GM10248 (cell line): Measurements from ENCODE around the gene MORN1.

Experiments used
- CTCF ChIA-PET: fragments of 300-600 bp; sonication (Branson Sonifier 250); formaldehyde crosslinking; extraction: SDS; loops from one replicate; lab custom pipeline; 2021; ENCODE audit warnings: antibody characterized with exemption; lab: Yijun Ruan, JAX
- POLR2A ChIA-PET: fragments of 350-650 bp; sonication (Branson Sonifier 250); formaldehyde crosslinking; extraction: SDS; loops from one replicate; lab custom pipeline; 2020; ENCODE audit warnings: antibody characterized with exemption; lab: Yijun Ruan, JAX
- DNase-seq: peaks from one replicate; pipeline ENCODE4 v3.0.0; 2012; ENCODE audit errors: extremely low spot score
- TF ChIP-seq, protein P1 (sequence below): IDR thresholded peaks from 2 replicates; pipeline ENCODE4 v1.5.1; 2012; ENCODE audit warnings: mild to moderate bottlenecking, low read depth; ENCODE audit errors: extremely low read depth, missing control alignments, control extremely low read depth

Gene MORN1

DNA sequence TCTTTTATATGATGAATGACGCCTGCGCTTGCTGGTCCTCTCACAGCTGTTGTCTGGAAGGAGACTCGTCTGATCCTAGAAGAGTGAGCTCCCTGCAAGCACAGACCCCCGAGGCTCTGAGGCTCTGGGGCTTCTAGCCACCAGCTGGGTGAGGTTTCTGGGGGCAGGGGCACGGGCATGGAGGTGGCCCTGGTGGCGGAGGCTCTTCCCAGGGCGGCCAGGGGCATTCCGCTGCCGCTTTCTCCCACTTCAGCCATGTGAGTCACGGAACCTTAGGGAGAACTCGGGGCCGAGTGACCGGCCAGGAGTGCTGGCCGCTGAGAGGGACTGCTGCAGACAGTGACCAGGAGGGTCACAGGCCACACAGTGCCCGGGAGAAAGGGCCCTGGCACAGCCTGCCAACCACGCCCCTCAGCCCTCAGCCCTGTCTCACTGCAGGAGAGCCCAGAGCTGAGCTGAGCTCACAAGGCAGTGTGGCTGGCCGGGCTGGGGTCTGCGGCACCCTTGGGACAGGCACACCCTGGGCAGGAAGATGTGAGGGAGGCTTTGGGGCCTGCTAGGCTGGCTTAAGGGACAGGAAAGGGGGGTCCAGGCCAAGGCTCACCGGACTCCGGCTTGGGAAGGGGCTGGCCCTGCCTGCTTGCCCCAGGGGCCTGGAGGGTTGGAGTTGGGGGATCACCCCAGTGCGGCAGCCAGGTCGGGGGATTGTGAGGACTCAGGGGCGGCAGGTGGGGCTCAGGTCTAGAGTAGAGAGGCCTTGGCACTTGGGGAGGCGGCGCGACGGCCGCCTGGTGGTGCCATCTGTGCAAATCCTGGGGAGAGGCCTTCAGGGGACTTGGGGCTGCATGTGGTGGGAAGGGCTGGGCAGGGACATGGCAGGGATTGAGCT is 35.7 kb downstream of the MORN1 start:
- POLR2A ChIA-PET = no interaction called here
- TF ChIP-seq, protein P1, sequence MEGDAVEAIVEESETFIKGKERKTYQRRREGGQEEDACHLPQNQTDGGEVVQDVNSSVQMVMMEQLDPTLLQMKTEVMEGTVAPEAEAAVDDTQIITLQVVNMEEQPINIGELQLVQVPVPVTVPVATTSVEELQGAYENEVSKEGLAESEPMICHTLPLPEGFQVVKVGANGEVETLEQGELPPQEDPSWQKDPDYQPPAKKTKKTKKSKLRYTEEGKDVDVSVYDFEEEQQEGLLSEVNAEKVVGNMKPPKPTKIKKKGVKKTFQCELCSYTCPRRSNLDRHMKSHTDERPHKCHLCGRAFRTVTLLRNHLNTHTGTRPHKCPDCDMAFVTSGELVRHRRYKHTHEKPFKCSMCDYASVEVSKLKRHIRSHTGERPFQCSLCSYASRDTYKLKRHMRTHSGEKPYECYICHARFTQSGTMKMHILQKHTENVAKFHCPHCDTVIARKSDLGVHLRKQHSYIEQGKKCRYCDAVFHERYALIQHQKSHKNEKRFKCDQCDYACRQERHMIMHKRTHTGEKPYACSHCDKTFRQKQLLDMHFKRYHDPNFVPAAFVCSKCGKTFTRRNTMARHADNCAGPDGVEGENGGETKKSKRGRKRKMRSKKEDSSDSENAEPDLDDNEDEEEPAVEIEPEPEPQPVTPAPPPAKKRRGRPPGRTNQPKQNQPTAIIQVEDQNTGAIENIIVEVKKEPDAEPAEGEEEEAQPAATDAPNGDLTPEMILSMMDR = no peak
- CTCF ChIA-PET = interaction anchor here (1.7 kb wide), 1 partner anchor 161 kb away, joined by 3 read pairs; no protein-coding TSS in a partner anchor
- DNase-seq = no peak

DNA sequence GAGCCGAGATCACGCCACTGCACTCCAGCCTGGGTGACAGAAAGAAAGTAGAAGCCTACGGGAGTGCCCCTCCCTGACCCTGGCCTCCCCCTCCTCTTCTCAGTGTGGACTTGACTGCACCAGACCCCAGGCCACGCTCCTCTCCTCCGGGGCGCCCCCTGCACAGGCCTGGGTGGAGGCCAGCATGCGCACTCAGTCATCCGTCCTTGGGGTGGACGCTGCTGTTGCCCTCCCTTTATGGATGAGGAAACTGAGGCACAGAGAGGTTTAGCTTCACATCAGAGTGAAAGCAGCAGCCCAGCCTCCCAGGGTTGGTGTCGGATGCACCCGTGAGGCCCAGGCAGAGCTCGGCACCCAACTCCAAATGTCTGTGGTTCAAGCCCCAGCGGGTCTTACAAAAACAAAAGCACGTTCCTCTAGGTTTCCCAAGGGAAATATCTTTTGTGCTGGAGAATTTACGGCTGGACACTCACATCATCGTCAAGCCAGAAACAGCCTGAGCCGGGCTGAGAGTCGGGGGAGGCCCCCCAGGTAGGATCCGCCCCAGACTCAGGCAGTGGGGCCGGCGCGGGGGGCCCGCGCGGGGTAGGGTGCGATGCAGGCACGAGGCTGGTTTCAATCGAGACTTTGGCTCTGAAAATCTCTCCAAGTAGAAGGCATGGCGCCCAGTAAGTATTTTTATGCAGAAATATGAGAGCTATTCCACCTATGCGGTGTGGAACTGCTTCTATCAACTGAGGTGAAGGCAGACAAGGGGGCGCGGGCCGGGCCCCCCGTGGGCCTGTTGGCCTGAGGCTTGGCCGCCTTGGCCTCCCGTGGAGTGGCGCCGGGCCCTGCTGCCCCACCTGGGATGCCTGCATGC is 36.6 kb downstream of the MORN1 start:
- CTCF ChIA-PET = interaction anchor here (1.7 kb wide), 1 partner anchor 160 kb away, joined by 3 read pairs; no protein-coding TSS in a partner anchor
- TF ChIP-seq, protein P1 = no peak

DNA sequence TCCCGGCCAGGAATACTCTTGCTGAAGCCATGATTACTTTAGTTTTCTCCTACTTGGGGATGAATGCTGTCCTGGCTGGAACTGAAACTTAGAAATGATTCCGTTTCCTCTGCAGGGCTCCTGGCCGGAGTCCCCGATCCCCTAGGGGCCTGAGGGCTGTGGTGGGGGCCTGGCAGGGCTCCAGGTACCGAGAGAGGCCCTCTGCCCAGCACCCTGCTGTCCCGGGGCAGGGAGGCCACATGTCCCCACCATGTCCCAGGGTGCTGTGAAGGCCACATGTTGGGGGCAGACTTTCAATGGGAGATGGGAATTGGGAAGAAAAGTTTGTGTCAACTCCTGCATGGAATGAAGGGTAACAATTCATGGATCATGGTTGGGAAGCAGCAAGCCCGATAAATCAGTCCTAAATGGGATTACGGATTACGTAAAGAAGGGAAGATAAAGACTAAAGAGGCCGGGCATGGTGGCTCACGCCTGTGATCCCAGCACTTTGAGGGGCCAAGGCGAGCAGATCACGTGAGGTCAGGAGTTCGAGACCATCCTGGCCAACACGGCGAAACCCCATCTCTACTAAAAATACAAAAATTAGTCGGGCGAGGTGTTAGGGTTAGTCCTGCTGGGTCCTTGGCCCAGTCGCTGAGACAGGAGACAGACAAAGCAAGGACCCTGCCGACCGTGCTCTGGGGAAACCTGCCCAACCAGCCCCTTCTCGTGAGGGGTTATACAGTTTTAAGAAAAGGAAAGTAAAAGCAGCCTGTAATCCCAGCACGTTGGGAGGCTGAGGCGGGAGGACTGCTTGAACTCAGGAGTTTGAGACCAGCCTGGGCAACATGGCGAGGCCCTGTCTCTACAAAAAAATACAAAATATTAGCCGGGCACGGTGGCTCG is 37.6 kb downstream of the MORN1 start:
- POLR2A ChIA-PET = interaction anchor here (0.6 kb wide), 1 partner anchor 160 kb away, joined by 6 read pairs; no protein-coding TSS in a partner anchor
- no peak for DNase-seq
- CTCF ChIA-PET = interaction anchor here (1.7 kb wide), 1 partner anchor 159 kb away, joined by 3 read pairs; no protein-coding TSS in a partner anchor
- TF ChIP-seq, protein P1 = no peak

More for the DNA sequence above, 36.6 kb downstream of the MORN1 start:
- DNase-seq = no peak
- POLR2A ChIA-PET = no interaction called here

DNA sequence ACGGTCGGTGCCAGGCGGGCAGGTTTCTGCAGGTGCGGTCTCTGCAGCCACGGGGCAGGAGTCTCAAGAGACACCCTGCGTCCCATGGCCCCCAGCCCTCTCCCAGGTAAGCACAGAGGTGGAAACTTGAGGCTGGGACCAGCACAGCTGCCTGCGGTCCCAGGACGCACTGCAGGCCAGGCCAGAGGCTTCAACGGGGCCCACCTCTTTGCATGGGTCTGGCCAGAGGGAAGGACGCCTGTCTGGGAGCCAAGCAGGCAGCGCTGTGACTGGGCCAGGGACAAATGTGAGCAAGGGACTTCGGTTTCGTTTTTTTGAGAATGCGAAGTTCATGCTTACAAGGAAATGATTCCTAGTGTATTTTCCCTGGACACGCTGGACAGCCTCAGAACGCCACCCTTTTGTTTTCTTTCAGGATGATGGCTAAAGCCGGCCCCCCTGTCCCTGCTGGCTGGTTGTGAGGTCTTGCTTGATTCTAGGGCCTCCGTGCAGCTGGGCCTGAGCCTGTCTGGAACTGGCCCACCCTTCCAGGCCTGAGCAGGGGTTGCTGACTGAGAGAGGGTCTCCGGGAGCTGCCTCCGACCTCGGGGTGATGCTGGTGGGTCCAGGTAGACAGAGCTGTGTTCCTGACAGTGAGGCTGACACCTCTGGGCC is 38.3 kb downstream of the MORN1 start:
- TF ChIP-seq, protein P1 = no peak
- POLR2A ChIA-PET = interaction anchor here (0.6 kb wide), 1 partner anchor 159 kb away, joined by 6 read pairs; no protein-coding TSS in a partner anchor
- no peak for DNase-seq
- CTCF ChIA-PET = no interaction called here

DNA sequence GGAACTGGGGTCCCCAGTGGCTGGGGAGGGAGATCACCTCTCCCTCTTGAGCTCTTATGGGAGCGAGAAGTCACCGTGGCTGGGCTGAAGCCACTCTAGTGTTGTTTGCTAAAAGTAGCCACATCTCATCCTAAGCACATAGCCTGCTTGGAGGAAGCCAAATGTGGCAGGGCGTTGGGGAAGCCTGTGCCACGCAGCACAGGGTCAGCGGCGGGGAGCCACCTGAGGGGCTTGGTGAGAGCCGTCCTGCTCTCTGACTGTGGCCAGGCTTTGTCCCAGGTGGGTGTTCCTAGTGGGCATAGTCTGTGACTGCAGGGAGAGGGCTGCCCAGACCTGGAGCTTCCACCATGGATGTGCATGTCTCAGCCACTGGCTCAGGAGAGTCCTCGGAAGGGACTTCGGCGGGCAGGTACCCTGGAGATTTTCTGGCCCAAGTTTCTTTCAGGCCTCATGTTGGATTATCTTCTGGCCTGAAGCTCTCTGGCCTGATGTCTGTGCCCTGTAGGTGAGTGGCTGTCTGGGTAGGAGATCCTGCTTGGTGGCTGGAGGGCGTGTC is 38.9 kb downstream of the MORN1 start:
- POLR2A ChIA-PET = no interaction called here
- TF ChIP-seq, protein P1 = no peak
- no peak for DNase-seq
- CTCF ChIA-PET = no interaction called here
